Activated T-cell treated with anti-CD3 and anti-CD28 coated beads, Interleukin-2, amount 50 U/mL, for 1 hour (primary cell): Measurements from ENCODE around the gene SHISA4.
"Not testable (repeated sequence)": the region's sequence is repeated elsewhere in the genome, so short reads cannot be mapped to it uniquely, and the experiment has no call there.

ENCODE experiments used
- DNase-seq: peaks from one replicate; pipeline ENCODE4 v3.0.0-alpha.2; 2020

The SHISA4 gene, protein sequence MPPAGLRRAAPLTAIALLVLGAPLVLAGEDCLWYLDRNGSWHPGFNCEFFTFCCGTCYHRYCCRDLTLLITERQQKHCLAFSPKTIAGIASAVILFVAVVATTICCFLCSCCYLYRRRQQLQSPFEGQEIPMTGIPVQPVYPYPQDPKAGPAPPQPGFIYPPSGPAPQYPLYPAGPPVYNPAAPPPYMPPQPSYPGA

DNA sequence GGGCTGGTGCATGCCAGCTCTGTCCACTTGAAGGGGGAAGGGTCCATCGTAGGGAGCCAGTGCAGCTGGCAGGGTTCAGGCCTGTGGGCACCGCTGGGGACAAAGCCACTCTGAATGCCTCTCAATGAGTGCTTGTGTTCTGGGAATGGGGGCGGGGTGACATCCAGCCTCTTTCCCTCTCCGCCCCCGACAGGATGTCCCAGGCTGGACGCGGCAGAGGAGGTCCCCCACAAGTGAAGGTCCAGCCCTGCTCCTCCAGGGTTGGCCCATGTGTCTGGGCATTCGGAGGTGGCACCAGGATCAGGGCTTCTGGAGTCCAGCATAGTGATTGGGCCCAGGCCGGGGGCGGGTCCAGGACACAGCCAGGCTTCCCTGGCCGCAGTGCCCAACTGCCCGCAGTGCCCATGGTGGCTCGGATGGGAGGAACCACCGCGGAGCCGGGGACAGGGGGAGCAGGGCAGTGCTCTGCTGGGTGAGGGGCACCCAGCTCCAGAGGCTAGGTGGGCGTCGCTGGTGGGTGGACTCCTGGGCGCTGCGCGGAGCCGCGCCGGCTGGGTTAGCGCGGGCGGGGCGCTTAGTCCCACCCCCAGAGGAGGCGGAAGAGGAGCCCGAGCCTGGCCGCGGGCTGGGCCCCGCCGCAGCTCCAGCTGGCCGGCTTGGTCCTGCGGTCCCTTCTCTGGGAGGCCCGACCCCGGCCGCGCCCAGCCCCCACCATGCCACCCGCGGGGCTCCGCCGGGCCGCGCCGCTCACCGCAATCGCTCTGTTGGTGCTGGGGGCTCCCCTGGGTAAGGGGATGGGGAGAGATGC, at the start of gene SHISA4:
Gene SHISA4 (plus strand): TSS at position 617 of the 808 bp plus-strand sequence. CDS start 97 bp downstream, at position 714.
- no peak for DNase-seq

DNA sequence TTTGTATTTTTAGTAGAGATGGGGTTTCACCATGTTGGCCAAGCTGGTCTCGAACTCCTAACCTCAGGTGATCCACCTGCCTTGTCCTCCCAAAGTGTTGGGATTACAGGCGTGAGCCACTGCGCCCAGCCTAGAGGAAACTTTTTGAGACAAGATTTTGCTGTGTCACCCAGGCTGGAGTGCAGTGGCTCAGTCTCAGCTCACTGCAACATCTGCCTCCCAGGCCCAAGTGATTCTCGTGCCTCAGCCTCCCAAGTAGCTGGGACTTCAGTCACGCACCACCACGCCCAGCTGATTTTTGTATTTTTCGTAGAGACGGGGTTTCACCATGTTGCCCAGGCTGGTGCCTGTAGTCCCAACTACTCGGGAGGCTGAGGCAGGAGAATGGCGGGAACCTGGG, 49.6 kb upstream of the SHISA4 start:
- DNase-seq = not testable (repeated sequence)

DNA sequence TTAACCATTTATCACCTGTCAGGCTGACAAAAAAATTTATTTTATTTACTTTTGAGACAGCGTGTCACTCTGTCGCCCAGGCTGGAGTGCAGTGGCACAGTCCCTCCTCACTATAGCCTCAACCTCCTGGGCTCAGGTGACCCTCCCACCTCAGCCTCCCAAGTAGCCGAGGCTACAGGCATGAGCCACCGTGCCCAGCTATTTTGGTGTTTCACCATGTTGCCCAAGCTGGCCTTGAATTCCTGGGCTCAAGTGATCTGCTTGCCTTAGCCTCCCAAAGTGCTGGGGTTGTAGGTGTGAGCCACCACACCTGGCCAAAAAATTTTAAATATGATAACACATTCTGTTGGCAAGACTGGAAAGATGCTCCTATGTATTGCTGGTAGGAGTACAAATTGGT, 48.6 kb upstream of the SHISA4 start:
- DNase-seq = no peak

DNA sequence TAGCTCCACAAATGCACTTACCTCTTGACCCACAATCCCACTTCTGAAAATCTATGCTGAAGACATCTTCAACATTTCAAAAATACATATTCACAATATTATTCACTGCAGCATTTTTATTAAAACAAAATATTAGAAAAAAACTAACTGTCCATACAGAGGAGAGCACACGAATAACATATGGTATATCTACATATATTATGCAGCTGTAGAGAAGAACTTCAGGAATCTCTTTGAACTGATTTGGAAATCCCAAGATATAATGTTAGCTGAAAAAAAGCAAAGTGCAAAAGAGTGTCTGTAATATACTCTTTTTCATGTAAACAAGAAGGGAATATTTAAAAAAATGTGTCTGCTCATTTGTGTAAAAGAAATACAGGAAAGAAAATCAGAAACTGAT, 48.2 kb upstream of the SHISA4 start:
- DNase-seq = no peak

DNA sequence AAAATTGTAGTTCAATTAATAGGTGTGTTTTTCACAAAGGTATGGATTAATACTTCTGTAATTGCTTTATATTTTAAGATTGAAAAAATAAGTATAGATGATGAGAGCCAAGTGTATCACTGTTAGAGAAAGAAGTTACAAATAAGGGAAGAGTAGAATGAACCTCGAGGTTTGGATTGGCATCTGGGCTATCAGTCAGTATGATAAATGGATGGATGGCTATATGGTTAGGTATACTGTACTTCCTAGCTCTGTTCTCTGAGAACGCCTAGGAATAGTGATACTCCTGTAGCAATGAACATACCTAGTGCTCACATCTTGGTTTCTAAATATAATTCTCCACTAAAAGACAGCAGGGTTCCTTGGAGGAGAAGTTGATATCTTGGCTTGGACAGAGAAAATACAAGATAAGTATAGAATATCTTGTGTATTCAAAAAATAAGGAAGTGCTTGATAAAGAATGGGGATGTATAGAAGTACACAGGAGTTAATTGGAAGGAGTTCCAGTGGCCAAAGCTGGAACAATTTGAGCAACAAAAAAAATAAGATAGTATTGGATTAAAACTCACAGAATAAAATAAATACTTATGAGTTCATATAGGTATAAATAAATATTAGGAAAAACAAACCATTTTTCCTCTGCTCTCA, 47.3 kb upstream of the SHISA4 start:
- no peak for DNase-seq

DNA sequence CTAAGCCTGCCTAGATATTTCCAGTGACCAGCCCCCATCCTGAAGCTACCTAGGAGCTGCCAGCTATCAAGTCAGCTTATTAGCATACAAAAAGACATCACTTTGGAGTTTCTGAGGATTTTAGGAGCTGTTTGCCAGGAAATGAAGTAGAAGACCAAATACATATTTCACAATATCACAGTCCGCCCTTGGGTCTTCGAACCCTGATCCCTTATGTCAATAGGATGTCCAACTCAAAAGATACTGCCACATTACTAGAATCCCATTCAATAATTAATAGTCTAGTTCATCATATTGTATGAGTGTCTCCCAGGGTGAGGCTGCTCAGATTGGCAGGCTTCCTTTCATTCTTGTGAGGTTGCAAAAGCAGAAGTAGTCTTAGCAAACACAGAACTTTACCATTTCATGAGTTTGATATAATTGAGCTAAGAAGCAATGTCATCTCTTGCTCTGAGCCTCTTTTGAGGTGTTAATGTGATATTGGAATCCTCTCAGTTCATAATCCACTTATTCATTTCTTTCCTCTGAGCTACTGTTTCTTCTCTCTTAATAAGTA, 46.1 kb upstream of the SHISA4 start:
- DNase-seq = no peak

DNA sequence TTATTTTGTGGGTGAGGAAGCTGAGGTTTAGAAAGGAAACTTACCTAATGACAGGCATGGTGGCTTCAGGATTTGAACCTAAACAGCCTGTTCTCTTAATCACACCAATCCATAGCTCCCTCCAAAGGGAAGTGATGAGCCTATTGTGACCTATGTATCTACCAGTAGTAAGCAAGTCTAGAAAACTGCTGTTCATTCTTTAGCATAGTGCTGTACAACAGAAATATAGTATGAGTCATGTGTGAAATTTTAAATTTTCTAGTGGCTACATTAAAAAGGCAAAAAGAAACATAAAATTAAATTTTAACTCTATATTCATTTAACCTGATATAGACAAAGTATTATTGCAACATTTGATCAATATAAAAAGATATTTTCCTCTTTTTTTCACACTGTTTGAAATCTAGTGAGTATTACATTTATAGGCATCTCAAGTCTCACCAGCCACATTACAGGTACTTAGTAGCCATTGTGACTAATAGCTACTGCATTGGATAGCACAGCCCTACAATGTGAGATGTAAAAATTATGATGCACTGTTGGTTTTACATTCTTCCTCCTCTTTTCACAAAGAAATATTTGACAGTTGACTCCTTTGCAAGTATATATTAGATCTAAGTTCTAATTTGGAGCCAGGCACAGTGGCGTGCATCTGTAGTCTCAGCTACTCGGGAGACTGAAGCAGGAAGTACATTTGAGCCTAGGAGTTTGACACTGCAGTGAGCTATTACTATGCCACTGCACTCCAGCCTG, 43.2 kb upstream of the SHISA4 start:
- no peak for DNase-seq

DNA sequence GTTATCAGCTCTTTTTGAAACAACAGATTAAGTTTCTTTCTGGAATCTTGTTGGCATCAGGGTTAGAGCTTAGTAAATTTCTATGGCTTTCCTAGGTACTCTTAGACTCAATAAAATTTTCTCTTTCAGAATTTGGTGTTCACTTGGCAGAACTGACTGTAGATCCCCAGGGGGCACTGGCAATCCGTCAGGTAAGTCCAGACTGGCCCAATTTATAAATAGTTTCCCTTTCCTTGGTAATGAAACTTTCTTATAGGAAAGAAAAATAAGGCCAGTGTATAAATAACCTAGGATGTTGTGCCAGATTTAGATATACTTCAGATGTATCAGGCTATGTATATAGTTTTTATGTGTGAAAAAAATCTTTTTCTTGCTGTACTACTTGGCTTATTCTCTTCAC, 41.5 kb upstream of the SHISA4 start:
- no peak for DNase-seq

DNA sequence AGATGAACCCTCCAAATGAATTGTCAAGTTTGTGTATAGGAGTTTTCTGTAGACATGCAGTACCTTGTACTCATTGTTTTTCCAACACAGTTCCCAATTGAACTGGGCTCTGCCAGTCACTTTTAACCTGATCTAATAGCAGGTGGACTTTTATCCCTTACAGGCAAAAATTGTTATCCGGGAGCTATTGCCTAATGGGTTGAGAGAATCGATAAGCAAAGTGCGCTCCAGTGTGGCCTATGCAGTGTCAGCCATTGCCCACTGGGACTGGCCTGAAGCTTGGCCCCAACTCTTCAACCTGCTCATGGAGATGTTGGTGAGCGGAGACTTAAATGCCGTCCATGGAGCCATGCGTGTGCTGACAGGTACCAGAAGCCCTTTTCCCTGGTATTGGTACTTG, 40.5 kb upstream of the SHISA4 start:
- no peak for DNase-seq

DNA sequence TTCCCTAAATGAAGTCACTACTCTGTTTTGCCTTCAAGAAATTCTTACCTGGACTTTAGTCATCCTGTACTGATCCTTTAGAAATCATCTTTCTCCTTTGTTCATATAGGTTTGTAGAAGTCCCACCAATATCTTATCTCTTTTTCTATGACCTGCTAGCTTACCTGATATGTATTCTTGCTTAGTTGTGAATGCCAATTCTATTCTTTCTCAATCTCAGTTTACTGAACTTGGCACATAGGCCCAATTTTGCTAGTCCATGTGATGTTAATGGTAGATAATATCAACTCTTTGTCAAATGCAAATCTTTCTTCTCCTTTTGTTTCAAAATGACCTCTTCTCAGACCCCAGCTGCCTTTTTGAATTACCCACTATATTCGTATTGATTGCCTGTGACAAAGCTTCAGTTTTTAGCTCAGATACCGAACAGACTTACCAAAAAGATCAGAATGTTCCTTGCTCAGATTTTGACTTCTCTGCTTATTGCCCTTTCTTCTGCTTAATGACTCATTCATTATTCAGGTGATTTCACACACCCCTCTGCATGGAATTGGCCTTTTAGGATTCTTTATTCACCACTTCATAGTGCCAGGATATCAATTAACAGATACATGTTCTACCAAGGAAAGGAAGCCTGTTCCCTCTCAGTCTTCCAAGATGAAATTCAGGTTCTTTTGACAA, 39.2 kb upstream of the SHISA4 start:
- no peak for DNase-seq

DNA sequence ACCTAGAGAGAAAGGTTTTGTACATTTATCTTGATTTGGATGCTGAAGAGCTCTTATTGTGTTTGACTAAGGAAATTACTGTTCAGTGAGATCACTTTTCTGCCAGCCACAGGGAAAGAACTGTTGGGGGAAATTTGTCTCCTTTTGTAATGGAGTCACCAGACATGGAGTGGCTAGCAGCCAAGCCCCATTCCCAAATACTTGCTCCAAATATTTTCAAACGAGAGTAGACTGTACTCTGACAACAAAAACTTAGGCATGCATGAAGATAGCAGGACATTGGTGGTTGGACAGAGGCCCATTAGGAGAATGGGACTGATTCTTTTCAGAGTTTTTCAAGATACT, 38.7 kb upstream of the SHISA4 start:
- no peak for DNase-seq

DNA sequence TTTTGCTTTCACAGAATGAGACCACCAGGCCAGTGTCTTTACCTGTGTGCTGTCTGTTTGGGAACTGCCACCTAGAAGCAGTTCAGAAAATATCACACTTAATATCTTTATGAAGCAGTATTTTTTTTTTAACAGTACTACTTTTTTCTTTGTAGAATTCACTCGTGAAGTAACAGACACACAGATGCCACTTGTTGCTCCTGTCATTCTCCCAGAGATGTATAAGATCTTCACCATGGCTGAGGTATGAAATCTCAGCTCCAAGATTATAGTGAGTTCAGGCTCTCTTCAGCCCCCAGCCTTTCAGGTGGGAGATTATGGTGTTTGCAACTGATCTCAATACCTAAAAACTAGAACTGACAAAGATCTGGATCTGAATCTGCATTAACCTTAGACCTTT, 36.7 kb upstream of the SHISA4 start:
- no peak for DNase-seq

DNA sequence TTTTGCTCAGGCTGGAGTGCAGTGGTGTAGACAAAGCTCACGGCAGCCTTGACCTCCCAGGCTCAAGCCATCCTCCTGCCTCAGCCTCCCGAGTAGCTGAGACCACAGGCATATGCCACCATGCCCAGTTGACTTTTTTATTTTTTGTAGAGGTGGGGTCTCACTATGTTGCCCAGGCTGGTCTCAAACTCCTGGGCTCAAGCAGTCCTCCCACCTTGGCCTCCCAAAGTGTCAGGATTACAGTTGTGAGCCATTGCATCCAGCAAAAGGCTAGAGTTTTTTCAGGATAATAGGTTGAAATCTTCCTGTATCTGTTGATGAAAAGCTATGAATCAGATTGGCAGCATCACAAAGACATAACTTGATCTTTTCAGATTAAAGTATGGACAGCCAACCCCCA, 32.0 kb upstream of the SHISA4 start:
- DNase-seq = not testable (repeated sequence)

DNA sequence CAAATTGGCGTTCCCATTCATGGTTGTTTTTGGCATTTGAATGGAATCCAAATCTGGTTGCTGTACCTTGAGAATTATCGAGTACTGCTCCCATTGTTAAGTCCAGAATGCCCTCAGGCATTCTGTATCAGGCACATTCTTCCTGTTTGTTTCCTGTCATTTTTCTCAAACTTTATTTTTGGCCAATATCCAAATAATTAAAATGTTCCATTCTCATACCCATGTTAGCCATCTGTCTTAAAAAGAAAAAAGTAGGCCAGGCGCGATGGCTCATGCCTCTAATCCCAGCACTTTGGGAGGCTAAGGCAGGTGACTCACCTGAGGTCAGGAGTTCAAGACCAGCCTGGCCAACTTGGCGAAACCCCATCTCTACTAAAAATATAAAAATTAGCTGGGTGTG, 29.3 kb upstream of the SHISA4 start:
- no peak for DNase-seq

DNA sequence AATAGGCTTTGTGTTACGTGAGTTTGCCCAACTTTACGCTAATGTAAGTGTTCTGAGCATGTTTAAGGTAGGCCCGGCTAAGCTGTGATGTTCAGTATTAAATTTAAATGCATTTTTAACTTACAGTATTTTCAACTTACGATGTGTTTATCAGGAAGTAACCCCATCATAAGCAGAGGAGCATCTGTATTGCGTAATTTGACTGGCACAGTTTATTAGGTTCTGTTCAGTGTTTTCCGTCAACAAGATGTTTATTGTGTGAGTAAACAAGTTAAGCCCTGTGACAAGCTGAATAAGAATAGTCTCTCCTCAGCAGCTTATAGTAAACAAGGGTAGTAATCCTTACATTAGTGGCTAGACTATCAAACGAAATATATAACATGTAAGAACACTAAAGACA, 27.2 kb upstream of the SHISA4 start:
- DNase-seq = no peak

DNA sequence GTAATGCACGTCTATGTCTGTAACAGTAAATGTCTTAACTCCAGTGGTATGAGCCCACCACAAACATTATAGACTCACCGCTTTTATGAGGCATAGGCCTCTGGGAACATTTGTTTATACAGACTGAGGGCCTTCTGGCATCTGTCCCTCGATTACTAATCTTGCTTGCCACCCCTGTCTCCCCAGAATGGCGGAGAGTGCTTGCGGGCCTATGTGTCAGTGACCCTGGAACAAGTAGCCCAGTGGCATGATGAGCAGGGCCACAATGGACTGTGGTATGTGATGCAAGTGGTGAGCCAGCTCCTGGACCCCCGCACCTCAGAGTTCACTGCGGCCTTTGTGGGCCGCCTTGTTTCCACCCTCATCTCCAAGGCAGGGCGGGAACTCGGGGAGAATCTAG, 18.3 kb upstream of the SHISA4 start:
- no peak for DNase-seq

DNA sequence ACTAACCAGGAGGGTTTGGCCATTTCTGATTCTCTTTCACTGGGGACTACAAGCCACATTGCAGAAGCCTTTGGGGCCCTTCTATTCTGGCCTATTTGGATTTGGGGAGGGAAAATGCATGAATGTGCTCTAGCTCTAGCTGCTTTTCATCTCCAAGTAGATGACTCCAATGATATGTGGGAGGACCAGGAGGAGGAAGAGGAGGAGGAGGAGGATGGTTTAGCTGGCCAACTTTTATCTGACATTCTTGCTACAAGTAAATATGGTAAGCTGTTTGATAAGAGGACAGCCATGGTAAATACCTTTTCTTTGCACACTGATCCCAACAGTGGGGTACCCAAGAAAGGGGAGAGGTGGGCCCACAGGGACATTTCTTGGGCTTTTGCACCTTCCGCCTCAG, 14.0 kb upstream of the SHISA4 start:
- no peak for DNase-seq

DNA sequence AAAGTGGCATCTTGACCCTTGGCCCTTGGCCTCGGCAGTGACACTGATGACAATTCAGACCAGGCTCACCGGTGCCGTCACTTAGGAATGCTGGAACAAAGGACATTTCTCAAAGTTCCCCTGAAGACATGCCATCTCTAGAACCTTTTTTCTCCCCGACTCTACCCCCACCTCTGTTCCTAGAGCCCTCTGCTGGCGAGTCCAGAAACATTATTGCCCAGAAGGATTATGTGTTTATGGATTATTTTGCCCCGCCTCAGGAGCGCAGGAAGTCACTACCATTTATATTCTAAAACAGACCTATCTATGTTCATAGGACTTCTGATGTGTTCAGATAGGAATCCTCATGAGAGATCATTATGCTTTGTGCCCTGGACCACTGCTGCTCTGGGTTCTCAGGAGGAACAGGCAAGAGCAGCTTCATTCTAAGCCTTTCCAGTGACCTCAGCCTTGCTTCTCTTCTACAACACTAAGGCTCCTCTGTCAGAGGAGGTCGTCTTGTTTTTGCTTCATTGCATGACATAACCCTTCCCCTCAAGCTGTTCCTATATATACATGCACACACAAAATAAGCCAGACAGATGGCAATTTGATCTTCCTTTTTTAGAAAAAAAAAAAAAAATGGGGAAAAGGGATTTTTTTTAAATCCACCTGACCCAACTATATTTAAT, 12.4 kb upstream of the SHISA4 start:
- DNase-seq = no peak

DNA sequence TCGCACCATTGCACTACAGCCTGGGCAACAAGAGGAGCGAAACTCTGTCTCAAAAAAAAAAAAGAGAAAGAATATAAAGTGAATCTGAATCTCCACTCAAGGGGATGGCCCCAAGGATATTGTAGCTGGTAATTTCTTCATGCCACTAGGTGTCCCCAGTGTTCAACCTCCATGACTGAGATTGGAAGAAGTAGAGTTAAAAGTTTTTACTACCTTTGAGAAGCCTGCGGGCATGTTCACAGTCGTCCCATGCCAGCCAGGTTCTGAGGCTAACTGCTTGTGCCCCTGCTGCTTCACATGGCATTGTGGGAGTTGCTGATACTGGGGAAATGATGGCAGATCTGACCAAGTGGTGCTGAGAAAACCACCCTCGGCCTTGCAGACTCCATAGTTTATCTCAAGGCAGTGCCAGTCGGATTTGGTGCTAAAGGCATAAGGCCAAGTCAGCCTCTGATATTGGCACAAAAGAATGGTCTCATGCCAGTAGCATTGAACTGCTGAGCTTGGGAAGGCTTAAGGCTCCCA, 10.8 kb upstream of the SHISA4 start:
- DNase-seq = no peak

DNA sequence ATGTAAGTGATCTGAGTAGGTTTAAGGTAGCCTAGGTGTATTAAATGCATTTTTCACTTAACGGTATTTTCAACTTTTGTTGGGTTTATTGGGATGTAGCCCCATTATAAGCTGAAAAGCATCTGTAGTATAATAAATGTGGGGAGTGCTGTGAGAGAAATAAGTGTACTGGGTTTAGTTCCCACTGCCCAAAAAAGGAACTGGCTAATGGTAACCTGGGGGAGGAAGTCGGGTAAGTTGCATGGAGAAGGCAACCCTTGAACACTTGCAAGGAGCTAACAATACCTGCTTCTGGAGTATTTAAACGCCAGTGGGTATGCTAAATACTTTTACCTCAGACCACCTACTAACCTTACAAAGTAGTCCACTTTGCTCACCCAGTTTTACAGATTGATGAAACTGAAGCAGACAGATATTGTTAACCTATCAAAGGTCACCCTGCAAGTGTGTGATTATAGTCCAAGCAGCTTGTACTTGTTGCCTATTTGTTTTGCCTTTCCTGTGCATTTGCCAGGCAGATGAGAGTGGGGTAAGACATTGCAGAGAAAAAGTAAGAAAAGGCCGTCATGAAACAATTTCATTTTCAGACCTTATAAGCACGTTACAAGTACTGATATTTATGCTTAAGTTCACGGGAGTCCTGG, 7.6 kb upstream of the SHISA4 start:
- no peak for DNase-seq

DNA sequence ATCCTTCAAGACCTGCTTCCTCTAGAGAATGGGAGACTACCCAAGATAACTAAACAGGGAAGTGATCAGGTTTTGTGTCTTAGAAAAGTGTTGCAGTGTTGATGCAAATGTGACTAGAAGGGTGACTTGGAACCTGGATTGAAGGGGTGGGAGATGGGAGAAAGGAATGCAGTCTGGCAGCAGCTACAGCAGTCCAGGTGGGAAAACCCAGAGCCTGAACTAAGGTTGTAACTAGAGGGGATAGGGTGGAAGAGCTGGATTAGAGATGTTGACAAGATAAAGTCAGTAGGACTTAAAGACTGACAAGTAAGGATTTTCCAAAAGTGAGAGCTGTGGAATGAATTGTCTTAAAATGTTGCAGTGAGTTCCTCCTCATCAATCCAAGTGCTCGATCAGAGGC, 7.1 kb upstream of the SHISA4 start:
- no peak for DNase-seq
